Measurements from ENCODE around the gene ABHD11.
"Not testable (repeated sequence)": the region's sequence is repeated elsewhere in the genome, so short reads cannot be mapped to it uniquely, and the experiment has no call there.

Gene ABHD11

GRCh38 chr7:73718905-73719805, 19.4 kb downstream of the ABHD11 start, which contains the start of gene STX1A:
STX1A (minus strand) TSS chr7:73719669; CDS start chr7:73719631, 38 bp downstream.
- DNase-seq (ENCODE audit: low spot score) = peak; percentile 68

- DNase-seq (ENCODE audit: low spot score) = no peak
These were observed 20.1 kb downstream of the ABHD11 start for GRCh38 chr7:73718438-73718881.

- peak; percentile 75 for DNase-seq (ENCODE audit: low spot score)
These were observed 20.6 kb downstream of the ABHD11 start for GRCh38 chr7:73717991-73718405.

GRCh38 chr7:73717025-73717807, 21.4 kb downstream of the ABHD11 start:
- no peak for DNase-seq (ENCODE audit: low spot score)

- no peak for DNase-seq (ENCODE audit: low spot score)
These were observed 22.2 kb downstream of the ABHD11 start for GRCh38 chr7:73716318-73716890.

- DNase-seq (ENCODE audit: low spot score) = no peak
These were observed 22.8 kb downstream of the ABHD11 start for GRCh38 chr7:73715648-73716317.

- not testable (repeated sequence) for DNase-seq (ENCODE audit: low spot score)
These were observed 25.3 kb downstream of the ABHD11 start for GRCh38 chr7:73713319-73713718.

- no peak for DNase-seq (ENCODE audit: low spot score)
These were observed 25.8 kb downstream of the ABHD11 start for GRCh38 chr7:73712773-73713172.

- no peak for DNase-seq (ENCODE audit: low spot score)
These were observed 29.5 kb downstream of the ABHD11 start for GRCh38 chr7:73708961-73709549.

- peak; percentile 41 for DNase-seq (ENCODE audit: low spot score)
These were observed 31.5 kb downstream of the ABHD11 start for GRCh38 chr7:73707045-73707631.

GRCh38 chr7:73706126-73707044, 32.2 kb downstream of the ABHD11 start:
- no peak for DNase-seq (ENCODE audit: low spot score)

- no peak for DNase-seq (ENCODE audit: low spot score)
These were observed 33.1 kb downstream of the ABHD11 start for GRCh38 chr7:73705551-73705920.

GRCh38 chr7:73704640-73705550, 33.7 kb downstream of the ABHD11 start:
- no peak for DNase-seq (ENCODE audit: low spot score)

- DNase-seq (ENCODE audit: low spot score) = peak; percentile 52
These were observed 34.6 kb downstream of the ABHD11 start for GRCh38 chr7:73703757-73704639.

- DNase-seq (ENCODE audit: low spot score) = no peak
These were observed 35.4 kb downstream of the ABHD11 start for GRCh38 chr7:73703225-73703624.

GRCh38 chr7:73702665-73703064, 35.9 kb downstream of the ABHD11 start:
- DNase-seq (ENCODE audit: low spot score) = no peak

- no peak for DNase-seq (ENCODE audit: low spot score)
These were observed 36.4 kb downstream of the ABHD11 start for GRCh38 chr7:73702226-73702625.

Measured in CD4-positive, alpha-beta T cell treated with Interleukin-6 at 100 ng/mL for 8 hours (primary cell).